Chondrocyte (in vitro differentiated cells): ENCODE measurements around the gene TPSB2. TPM values are rescaled to one million over a fixed set of nuclear protein-coding genes. Genes with fewer than 3 reads are reported as not detected.

ENCODE experiments used
- DNase-seq: peaks from one replicate; pipeline ENCODE4 v3.0.0; 2021; ENCODE audit warnings: mixed read lengths, low spot score
- H3K27ac Mint-ChIP-seq: one replicate; pipeline ENCODE4 v1.8.0; 2021; ENCODE audit warnings: mild to moderate bottlenecking, moderate library complexity, mixed read lengths; ENCODE audit not compliant: unreplicated experiment
- H3K27me3 Mint-ChIP-seq: 2 replicates; pipeline ENCODE4 v1.8.0; 2021; ENCODE audit warnings: low read depth, mixed read lengths
- H3K36me3 Mint-ChIP-seq: 2 replicates; pipeline ENCODE4 v1.8.0; 2021; ENCODE audit warnings: low read depth, mixed read lengths
- H3K4me1 Mint-ChIP-seq: 2 replicates; pipeline ENCODE4 v1.8.0; 2021; ENCODE audit warnings: low read depth, mild to moderate bottlenecking, mixed read lengths
- H3K4me3 Mint-ChIP-seq: one replicate; pipeline ENCODE4 v1.8.0; 2021; ENCODE audit warnings: mild to moderate bottlenecking, moderate library complexity, mixed read lengths; ENCODE audit not compliant: unreplicated experiment
- H3K9me3 Mint-ChIP-seq: 2 replicates; pipeline ENCODE4 v1.8.0; 2021; ENCODE audit warnings: low read depth, mixed read lengths
- CTCF ChIP-seq: fragments of 200-600 bp; sonication (generic); IDR thresholded peaks from 2 replicates; pipeline ENCODE4 v1.5.0; 2021; ENCODE audit warnings: antibody characterized with exemption, mild to moderate bottlenecking, moderate library complexity
- total RNA-seq: library from RNA; stranded (reverse); gene quantifications from 3 replicates; pipeline ENCODE4 v1.2.1, GENCODE V29; 2021

Gene TPSB2
- total RNA-seq, 1 donor from 2014 or later, result not detected

GRCh38 chr16:1210461-1210860, 19.5 kb downstream of the TPSB2 start:
- H3K27me3 Mint-ChIP-seq, result no peaks in the 10 kb centered on the region
- H3K4me3 Mint-ChIP-seq, result no peak overlapping the region
- DNase-seq, result no peak
- no peaks in the 10 kb centered on the region for H3K9me3 Mint-ChIP-seq
- peaks cover 13% of the 10 kb centered on the region for H3K36me3 Mint-ChIP-seq
- no peak overlapping the region for H3K27ac Mint-ChIP-seq
- H3K4me1 Mint-ChIP-seq, result no peaks in the 10 kb centered on the region
- TF ChIP-seq CTCF, result no peak

- no peak for DNase-seq
- Mint-ChIP-seq H3K4me1 (no peaks in the 10 kb centered on the region), H3K4me3 (no peak overlapping the region), H3K27me3 (no peaks in the 10 kb centered on the region), H3K9me3 (no peaks in the 10 kb centered on the region), H3K27ac (no peak overlapping the region), H3K36me3 (peaks cover 16% of the 10 kb centered on the region)
- no peak for TF ChIP-seq CTCF
Measured at GRCh38 chr16:1209081-1209480, 20.9 kb downstream of the TPSB2 start.

GRCh38 chr16:1208239-1208830, 21.6 kb downstream of the TPSB2 start:
- peaks cover 19% of the 10 kb centered on the region for H3K36me3 Mint-ChIP-seq
- no peak for TF ChIP-seq CTCF
- no peak for DNase-seq
- H3K4me3 Mint-ChIP-seq, result no peak overlapping the region
- no peak overlapping the region for H3K27ac Mint-ChIP-seq
- no peaks in the 10 kb centered on the region for H3K4me1 Mint-ChIP-seq
- H3K27me3 Mint-ChIP-seq, result no peaks in the 10 kb centered on the region
- no peaks in the 10 kb centered on the region for H3K9me3 Mint-ChIP-seq

GRCh38 chr16:1206786-1207185, 23.2 kb downstream of the TPSB2 start:
- H3K27ac Mint-ChIP-seq, result no peak overlapping the region
- no peaks in the 10 kb centered on the region for H3K4me1 Mint-ChIP-seq
- H3K4me3 Mint-ChIP-seq, result no peak overlapping the region
- peaks cover 19% of the 10 kb centered on the region for H3K36me3 Mint-ChIP-seq
- no peak for DNase-seq
- no peak for TF ChIP-seq CTCF
- H3K9me3 Mint-ChIP-seq, result no peaks in the 10 kb centered on the region
- H3K27me3 Mint-ChIP-seq, result no peaks in the 10 kb centered on the region

- Mint-ChIP-seq H3K4me1 (no peaks in the 10 kb centered on the region), H3K4me3 (no peak overlapping the region), H3K27ac (no peak overlapping the region), H3K27me3 (no peaks in the 10 kb centered on the region), H3K36me3 (peaks cover 21% of the 10 kb centered on the region), H3K9me3 (no peaks in the 10 kb centered on the region)
- DNase-seq, result no peak
- TF ChIP-seq CTCF, result peak; percentile 17
Measured at GRCh38 chr16:1206326-1206725, 23.7 kb downstream of the TPSB2 start.
